HepG2 (cell line): ENCODE data around the gene MFSD12. TPM values are rescaled to one million over a fixed set of nuclear protein-coding genes. Genes with fewer than 3 reads are reported as not detected.

Source experiments
- ATAC-seq: fragments of 200-7000 bp; cut with Tn5 transposase; 3 replicates; pipeline ENCODE4 v1.9.1; 2020; ENCODE audit warnings: mild to moderate bottlenecking, moderate library complexity
- BruUV-seq: library from RNA; stranded (reverse); fragments of 400-500 nt; replicated peaks from 2 replicates; lab custom pipeline; 2021; lab: Mats Ljungman, UMichigan
- CTCF ChIA-PET: fragments of 300-600 bp; formaldehyde crosslinking; extraction: SDS; loops from one replicate; lab custom pipeline; 2021; ENCODE audit warnings: low total read pairs, inconsistent platforms, low intra/inter-chr PET ratio; lab: Yijun Ruan, JAX
- POLR2A ChIA-PET: fragments of 350-600 bp; sonication (Branson Sonifier 250); formaldehyde crosslinking; loops from one replicate; lab custom pipeline; 2020; ENCODE audit warnings: antibody characterized with exemption, inconsistent platforms; lab: Yijun Ruan, JAX
- DNase-seq: peaks from one replicate; pipeline ENCODE4 v3.0.0-alpha.2; 2015; ENCODE audit warnings: low spot score
- FAIRE-seq: peaks from 3 replicates; lab custom pipeline; 2011; peaks lifted over from hg19 to GRCh38; lab: Jason Lieb, UNC
- H2AFZ ChIP-seq: one replicate; pipeline ENCODE4 v1.6.1; 2011; ENCODE audit warnings: low read length, inconsistent platforms
- H3K27ac ChIP-seq: fragments of 300-600 bp; 3 replicates; pipeline ENCODE4 v1.8.0; 2011; ENCODE audit warnings: mixed run types, mild to moderate bottlenecking, mixed read lengths, low read length, inconsistent platforms; ENCODE audit not compliant: insufficient read depth; ENCODE audit errors: extremely low read length
- H3K27me3 ChIP-seq, 2 experiments: fragments of 200-600 bp in 1 of 2; 2 replicates in 1 of 2; 3 replicates in 1 of 2; pipeline versions ENCODE4 v1.6.0 to v1.8.0; 2011; ENCODE audit warnings: low read length in 2 of 2, mild to moderate bottlenecking in 2 of 2, moderate library complexity in 2 of 2, inconsistent platforms in 1 of 2; ENCODE audit not compliant: insufficient read depth in 2 of 2, control insufficient read depth in 1 of 2
- H3K36me3 ChIP-seq, 2 experiments: fragments of 200-600 bp in 1 of 2; replicated peaks in 1 of 2; 2 replicates in 1 of 2; 3 replicates in 1 of 2; pipeline versions ENCODE4 v1.5.1 to v1.8.0; 2011; ENCODE audit warnings: low read length in 2 of 2, inconsistent platforms in 1 of 2; ENCODE audit not compliant: insufficient read depth in 2 of 2, control insufficient read depth in 1 of 2
- H3K4me1 ChIP-seq: 2 replicates; pipeline ENCODE4 v1.5.1; 2012; ENCODE audit warnings: low read length, inconsistent platforms; ENCODE audit not compliant: insufficient read depth
- H3K4me2 ChIP-seq: 2 replicates; pipeline ENCODE4 v1.6.0; 2011; ENCODE audit warnings: low read depth, low read length, inconsistent platforms
- H3K4me3 ChIP-seq, 3 experiments: fragments of 200-600 bp in 1 of 3; sonication (generic), shearing (Covaris generic) in 1 of 3; replicated peaks in 1 of 3; 2 replicates each; pipeline ENCODE4 v1.5.1; 2011 to 2016; ENCODE audit warnings: low read length in 3 of 3, inconsistent platforms in 2 of 3, low read depth in 2 of 3, mild to moderate bottlenecking in 2 of 3, control low read depth in 1 of 3, mixed read lengths in 1 of 3; ENCODE audit not compliant: insufficient read depth in 1 of 3
- H3K79me2 ChIP-seq: one replicate; pipeline ENCODE4 v1.6.1; 2011; ENCODE audit warnings: low read length, inconsistent platforms; ENCODE audit not compliant: insufficient read depth
- H3K9ac ChIP-seq: 2 replicates; pipeline ENCODE4 v1.6.0; 2011; ENCODE audit warnings: mild to moderate bottlenecking, low read depth, low read length, inconsistent platforms; ENCODE audit not compliant: insufficient read depth
- H3K9me3 ChIP-seq: 2 replicates; pipeline ENCODE4 v1.5.1; 2012; ENCODE audit warnings: mild to moderate bottlenecking, low read length
- H4K20me1 ChIP-seq: 2 replicates; pipeline ENCODE4 v1.6.0; 2011; ENCODE audit warnings: inconsistent platforms, mild to moderate bottlenecking, low read length, moderate library complexity; ENCODE audit not compliant: insufficient read depth
- AGO2 ChIP-seq: fragments of 200-400 bp; formaldehyde crosslinking; optimal IDR thresholded peaks from 2 replicates; pipeline ENCODE3; 2017; ENCODE audit warnings: mild to moderate bottlenecking, low read depth, low read length, moderate library complexity
- CTCF ChIP-seq: sonication (generic); formaldehyde crosslinking; IDR thresholded peaks from 2 replicates; pipeline ENCODE4 v1.5.0; 2020; ENCODE audit warnings: mild to moderate bottlenecking, missing genetic modification reagents, moderate library complexity
- DRAP1 ChIP-seq: IDR thresholded peaks from 2 replicates; pipeline ENCODE4 v1.6.1; 2016; ENCODE audit warnings: missing genetic modification reagents, missing compliant biosample characterization
- NCOA1 ChIP-seq: sonication (generic); formaldehyde crosslinking; IDR thresholded peaks from 2 replicates; pipeline ENCODE4 v1.9.0; 2021; ENCODE audit warnings: missing genetic modification reagents
- NONO ChIP-seq, 2 experiments: fragments of 450-650 bp in 1 of 2; sonication (generic) in 1 of 2; formaldehyde crosslinking in 1 of 2; IDR thresholded peaks in 1 of 2; conservative IDR thresholded peaks in 1 of 2; 2 replicates each; pipeline versions ENCODE4 v1.6.1 to v1.8.0; 2017 to 2022; ENCODE audit warnings: mild to moderate bottlenecking in 1 of 2, missing genetic modification reagents in 1 of 2, moderate library complexity in 1 of 2
- WGBS: methylation state at CpG from one replicate; pipeline ENCODE4 v1.1.6; 2017; ENCODE audit warnings: low lambda C conversion rate; 5-methylcytosine and 5-hydroxymethylcytosine counted together
- in situ Hi-C: cut with HindIII; loops from 2 replicates; pipeline ENCODE4 v1.10.0; 2017; ENCODE audit warnings: low pct_unique_long_range_greater_than_20kb; ENCODE audit not compliant: extremely low pct_ligation_motif_present
- intact Hi-C: fragments of 100-400 bp; cut with micrococcal nuclease; formaldehyde crosslinking; loops from one replicate; pipeline ENCODE4 v1.10.0; 2022; ENCODE audit not compliant: unreplicated experiment
- polyA plus RNA-seq, 8 experiments: library from polyadenylated mRNA; depleted of rRNA in 3 of 8; stranded (reverse) in 7 of 8; unstranded in 1 of 8; fragments of >200 nt; fragmentation: Illumina TruSeq in 4 of 8; extraction: Trizol in 4 of 8; gene quantifications; 2 replicates each; pipeline versions ENCODE4 v1.2.1 to v1.2.3, GENCODE V29; 2011 to 2016; ENCODE audit warnings: low read depth in 4 of 8, missing spikeins in 1 of 8, mixed read lengths in 1 of 8; ENCODE audit not compliant: insufficient read depth in 1 of 8
- total RNA-seq, 5 experiments: library from RNA; depleted of rRNA; stranded (reverse); fragments of >200 nt; fragmentation: Illumina TruSeq; extraction: Trizol; gene quantifications; 2 replicates each; pipeline ENCODE4 v1.2.3, GENCODE V29; 2016; ENCODE audit warnings: low read depth in 1 of 5

The MFSD12 gene
- total and polyA plus RNA-seq, 2 of the 13 experiments (the other 11 are each of a cell fraction or from before 2014, with no cell fraction given): 27.2 to 29.1 TPM

- 0 out of 2 replicates have a peak, but pooled peaks cover 2% of the 10 kb centered on the region for H4K20me1 ChIP-seq
- H3K79me2 ChIP-seq: no peaks in the 10 kb centered on the region
- FAIRE-seq: no peak
- no peak overlapping the region for H3K27ac ChIP-seq
- no peaks in the 10 kb centered on the region for H3K27me3 ChIP-seq
- WGBS: 100% methylated on average over 7 of the region's 21 CpGs
- no peak overlapping the region for H3K4me3 ChIP-seq
- no peak for TF ChIP-seq DRAP1 (CRISPR knock-in tag)
- peak; percentile 17 for TF ChIP-seq AGO2
- TF ChIP-seq NCOA1: no peak
- TF ChIP-seq, all 625 proteins: peak for 1
- H3K36me3 ChIP-seq: peaks cover 30 to 41% of the 10 kb centered on the region in 2 experiments
- in situ Hi-C loops: no loop called here
- CTCF ChIA-PET: no interaction called here
- H3K4me2 ChIP-seq: no peak overlapping the region
- no TSS peak for BruUV-seq
- intact Hi-C loops: no loop called here
- H3K4me1 ChIP-seq: no peaks in the 10 kb centered on the region
- no peak for DNase-seq
- POLR2A ChIA-PET: no interaction called here
- H3K9ac ChIP-seq: no peak overlapping the region
- H3K9me3 ChIP-seq: no peaks in the 10 kb centered on the region
- no peak for ATAC-seq
- no peak overlapping the region for H2AFZ ChIP-seq
Measured at GRCh38 chr19:3527238-3527910, 30.0 kb downstream of the MFSD12 start.

- H3K9ac ChIP-seq: no peak overlapping the region
- 94% methylated on average over 16 of the region's 28 CpGs for WGBS
- peaks cover 2% of the 10 kb centered on the region for H3K79me2 ChIP-seq
- H3K4me2 ChIP-seq: no peak overlapping the region
- H3K4me1 ChIP-seq: no peaks in the 10 kb centered on the region
- no peak for DNase-seq
- H3K9me3 ChIP-seq: no peaks in the 10 kb centered on the region
- no peak for ATAC-seq
- in situ Hi-C loops: no loop called here
- H3K4me3 ChIP-seq: no peak overlapping the region
- no peak overlapping the region for H2AFZ ChIP-seq
- no peak overlapping the region for H3K27ac ChIP-seq
- no TSS peak for BruUV-seq
- FAIRE-seq: no peak
- ChIA-PET CTCF (no interaction called here), POLR2A (no interaction called here)
- intact Hi-C loops: no loop called here
- 0 out of 2 replicates have a peak, but pooled peaks cover 8% of the 10 kb centered on the region for H4K20me1 ChIP-seq
- TF ChIP-seq NONO (IDR thresholded peaks at IDR 0.05): no peak
- no peak for TF ChIP-seq NONO (CRISPR knock-in tag; conservative IDR thresholded peaks at IDR 0.05)
- TF ChIP-seq CTCF: 0 out of 2 replicates have a peak, but pooled peaks have one; percentile 14
- H3K27me3 ChIP-seq: no peaks in the 10 kb centered on the region
- peaks cover 32 to 44% of the 10 kb centered on the region in 2 experiments for H3K36me3 ChIP-seq
Measured at GRCh38 chr19:3526507-3527237, 30.7 kb downstream of the MFSD12 start.
